ENCODE results near the gene CHST5. TPM values are rescaled to one million over a fixed set of nuclear protein-coding genes. Genes with fewer than 3 reads are reported as not detected.

The CHST5 gene
- total and polyA plus RNA-seq, 4 donors: 0.09 to 1.3 (median 0.24) TPM; not detected in 1

- H3K27me3 ChIP-seq (ENCODE audit: control insufficient read depth in 3 of 3, insufficient read depth in 3 of 3, low read length in 2 of 3): no peaks in the 10 kb centered on the region
- no peak overlapping the region for H3K9ac ChIP-seq (ENCODE audit: insufficient read depth in 1 of 2, low read length in 2 of 2)
- no peak for DNase-seq
- no peak overlapping the region for H3K4me3 ChIP-seq
- H3K36me3 ChIP-seq (ENCODE audit: control insufficient read depth in 4 of 4, insufficient read depth in 4 of 4, low read length in 4 of 4): peaks cover 31 to 63% (median 47%) of the 10 kb centered on the region in 4 donors
- H3K9me3 ChIP-seq (ENCODE audit: control insufficient read depth in 4 of 4, insufficient read depth in 3 of 4, low read length in 3 of 4): no peaks in the 10 kb centered on the region
- TF ChIP-seq CTCF (IDR thresholded peaks at IDR 0.05; ENCODE audit: control extremely low read depth, extremely low read depth): no peak
- WGBS, 2 donors: 76 to 92% methylated on average over 5 of the region's 5 CpGs
- no peak for ATAC-seq (ENCODE audit: insufficient read depth, low FRiP score)
- peaks cover 0 to 16% (median 0%) of the 10 kb centered on the region in 5 donors for H3K4me1 ChIP-seq (ENCODE audit: control insufficient read depth in 5 of 5, insufficient read depth in 5 of 5, low read length in 5 of 5)
- H3K27ac ChIP-seq (ENCODE audit: low read depth in 1 of 2, low read length in 1 of 2): no peak overlapping the region
Observed at GRCh38 chr16:75573955-75574354, 38.0 kb upstream of the CHST5 start.

- no peaks in the 10 kb centered on the region for H3K9me3 ChIP-seq (ENCODE audit: control insufficient read depth in 4 of 4, insufficient read depth in 3 of 4, low read length in 3 of 4)
- H3K27ac ChIP-seq (ENCODE audit: low read depth in 1 of 2, low read length in 1 of 2): peak overlapping the region in 1 of 2 donors; percentile 9
- peaks cover 0 to 20% (median 0%) of the 10 kb centered on the region in 5 donors for H3K4me1 ChIP-seq (ENCODE audit: control insufficient read depth in 5 of 5, insufficient read depth in 5 of 5, low read length in 5 of 5)
- no peak overlapping the region for H3K9ac ChIP-seq (ENCODE audit: insufficient read depth in 1 of 2, low read length in 2 of 2)
- ATAC-seq (ENCODE audit: insufficient read depth, low FRiP score) (no peak), DNase-seq (no peak)
- H3K4me3 ChIP-seq: no peak overlapping the region
- TF ChIP-seq CTCF (IDR thresholded peaks at IDR 0.05; ENCODE audit: control extremely low read depth, extremely low read depth): no peak
- 65 to 76% methylated on average over 3 of the region's 3 CpGs for WGBS, 2 donors
- no peaks in the 10 kb centered on the region for H3K27me3 ChIP-seq (ENCODE audit: control insufficient read depth in 3 of 3, insufficient read depth in 3 of 3, low read length in 2 of 3)
- H3K36me3 ChIP-seq (ENCODE audit: control insufficient read depth in 4 of 4, insufficient read depth in 4 of 4, low read length in 4 of 4): peaks cover 23 to 72% (median 50%) of the 10 kb centered on the region in 4 donors
Observed at GRCh38 chr16:75572864-75573542, 37.1 kb upstream of the CHST5 start.

GRCh38 chr16:75570396-75571065 lies 34.6 kb upstream of the CHST5 start:
- 61 to 66% methylated on average over 5 of the region's 5 CpGs for WGBS, 2 donors
- ATAC-seq (ENCODE audit: insufficient read depth, low FRiP score): no peak
- Histone ChIP-seq H3K36me3 (ENCODE audit: control insufficient read depth in 4 of 4, insufficient read depth in 4 of 4, low read length in 4 of 4) (peaks cover 14 to 58% (median 48%) of the 10 kb centered on the region in 4 donors), H3K27ac (ENCODE audit: low read depth in 1 of 2, low read length in 1 of 2) (peak overlapping the region in 1 of 2 donors; percentile 4), H3K9me3 (ENCODE audit: control insufficient read depth in 4 of 4, insufficient read depth in 3 of 4, low read length in 3 of 4) (no peaks in the 10 kb centered on the region), H3K4me3 (no peak overlapping the region), H3K27me3 (ENCODE audit: control insufficient read depth in 3 of 3, insufficient read depth in 3 of 3, low read length in 2 of 3) (no peaks in the 10 kb centered on the region), H3K9ac (ENCODE audit: insufficient read depth in 1 of 2, low read length in 2 of 2) (no peak overlapping the region), H3K4me1 (ENCODE audit: control insufficient read depth in 5 of 5, insufficient read depth in 5 of 5, low read length in 5 of 5) (peaks cover 5 to 21% (median 10%) of the 10 kb centered on the region in 5 donors)
- TF ChIP-seq CTCF (IDR thresholded peaks at IDR 0.05; ENCODE audit: control extremely low read depth, extremely low read depth): no peak
- no peak for DNase-seq
